ENCODE data around the gene PRTFDC1. TPM values are rescaled to one million over a fixed set of nuclear protein-coding genes. Genes with fewer than 3 reads are reported as not detected.
"Not testable (repeated sequence)": the region's sequence is repeated elsewhere in the genome, so short reads cannot be mapped to it uniquely, and the experiment has no call there.

The PRTFDC1 gene
- total RNA-seq, 4 donors from 2014 or later: 3.4 to 20.6 (median 13.9) TPM

GRCh38 chr10:24920907-24921881, 31.2 kb downstream of the PRTFDC1 start:
- H3K4me3 ChIP-seq: no peak overlapping the region
- no peaks in the 10 kb centered on the region for H3K27me3 ChIP-seq
- no peak overlapping the region for H3K27ac ChIP-seq
- no peaks in the 10 kb centered on the region for H3K4me1 ChIP-seq
- TF ChIP-seq, protein P1, sequence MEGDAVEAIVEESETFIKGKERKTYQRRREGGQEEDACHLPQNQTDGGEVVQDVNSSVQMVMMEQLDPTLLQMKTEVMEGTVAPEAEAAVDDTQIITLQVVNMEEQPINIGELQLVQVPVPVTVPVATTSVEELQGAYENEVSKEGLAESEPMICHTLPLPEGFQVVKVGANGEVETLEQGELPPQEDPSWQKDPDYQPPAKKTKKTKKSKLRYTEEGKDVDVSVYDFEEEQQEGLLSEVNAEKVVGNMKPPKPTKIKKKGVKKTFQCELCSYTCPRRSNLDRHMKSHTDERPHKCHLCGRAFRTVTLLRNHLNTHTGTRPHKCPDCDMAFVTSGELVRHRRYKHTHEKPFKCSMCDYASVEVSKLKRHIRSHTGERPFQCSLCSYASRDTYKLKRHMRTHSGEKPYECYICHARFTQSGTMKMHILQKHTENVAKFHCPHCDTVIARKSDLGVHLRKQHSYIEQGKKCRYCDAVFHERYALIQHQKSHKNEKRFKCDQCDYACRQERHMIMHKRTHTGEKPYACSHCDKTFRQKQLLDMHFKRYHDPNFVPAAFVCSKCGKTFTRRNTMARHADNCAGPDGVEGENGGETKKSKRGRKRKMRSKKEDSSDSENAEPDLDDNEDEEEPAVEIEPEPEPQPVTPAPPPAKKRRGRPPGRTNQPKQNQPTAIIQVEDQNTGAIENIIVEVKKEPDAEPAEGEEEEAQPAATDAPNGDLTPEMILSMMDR (IDR thresholded peaks at IDR 0.05): no peak
- no peak for TF ChIP-seq POLR2A (IDR thresholded peaks at IDR 0.05)
- no peaks in the 10 kb centered on the region for H3K9me3 ChIP-seq
- DNase-seq: peak in 1 of 3 donors; percentile 62
- no peaks in the 10 kb centered on the region for H3K36me3 ChIP-seq

DNA sequence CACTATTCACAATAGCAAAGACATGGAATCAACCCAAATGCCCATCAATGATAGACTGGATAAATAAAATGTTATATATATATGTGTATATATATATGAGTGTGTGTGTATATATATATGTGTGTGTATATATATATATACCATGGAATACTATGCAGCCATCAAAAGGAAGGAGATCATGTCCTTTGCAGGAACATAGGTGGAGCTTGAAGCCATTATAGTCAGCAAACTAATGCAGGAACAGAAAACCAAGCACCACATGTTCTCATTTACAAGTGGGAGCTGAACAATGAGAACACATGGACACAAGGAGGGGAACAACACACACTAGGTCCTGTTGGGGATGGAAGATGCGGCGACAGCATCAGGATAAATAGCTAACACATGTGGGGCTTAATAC, 32.2 kb downstream of the PRTFDC1 start:
- not testable (repeated sequence) for H3K4me1 ChIP-seq

DNA sequence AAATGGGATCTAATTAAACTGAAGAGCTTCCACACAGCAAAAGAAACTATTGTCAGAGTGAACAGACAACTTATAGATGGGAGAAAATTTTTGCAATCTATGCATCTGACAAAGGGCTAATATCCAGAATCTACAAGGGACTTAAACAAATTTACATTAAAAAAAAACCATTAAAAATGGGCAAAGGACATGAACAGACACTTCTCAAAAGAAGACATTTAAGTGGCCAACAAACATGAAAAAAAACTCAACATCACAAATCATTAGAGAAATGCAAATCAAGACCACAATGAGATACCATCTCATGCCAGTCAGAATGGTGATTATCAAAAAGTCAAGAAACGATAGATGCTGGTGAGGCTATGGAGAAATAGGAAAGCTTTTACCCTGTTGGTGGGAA, 32.8 kb downstream of the PRTFDC1 start:
- not testable (repeated sequence) for H3K4me3 ChIP-seq, H3K4me1 ChIP-seq, H3K36me3 ChIP-seq, H3K27me3 ChIP-seq, DNase-seq, H3K27ac ChIP-seq, H3K9me3 ChIP-seq

More for the DNA sequence above, 32.2 kb downstream of the PRTFDC1 start:
- not testable (repeated sequence) for H3K4me3 ChIP-seq, H3K9me3 ChIP-seq, H3K36me3 ChIP-seq, DNase-seq, H3K27ac ChIP-seq, H3K27me3 ChIP-seq

- DNase-seq: no peak
- no peak overlapping the region for H3K27ac ChIP-seq
- H3K4me3 ChIP-seq: no peak overlapping the region
- no peaks in the 10 kb centered on the region for H3K27me3 ChIP-seq
- no peaks in the 10 kb centered on the region for H3K36me3 ChIP-seq
- H3K4me1 ChIP-seq: no peaks in the 10 kb centered on the region
- TF ChIP-seq, protein P1 (IDR thresholded peaks at IDR 0.05): no peak
- no peak for TF ChIP-seq POLR2A (IDR thresholded peaks at IDR 0.05)
- H3K9me3 ChIP-seq: no peaks in the 10 kb centered on the region
Measured at GRCh38 chr10:24917979-24918378, 34.4 kb downstream of the PRTFDC1 start.

- no peaks in the 10 kb centered on the region for H3K9me3 ChIP-seq
- TF ChIP-seq, protein P1 (IDR thresholded peaks at IDR 0.05): no peak
- no peak for TF ChIP-seq POLR2A (IDR thresholded peaks at IDR 0.05)
- DNase-seq: no peak
Measured at GRCh38 chr10:24917493-24917892, 34.9 kb downstream of the PRTFDC1 start.

DNA sequence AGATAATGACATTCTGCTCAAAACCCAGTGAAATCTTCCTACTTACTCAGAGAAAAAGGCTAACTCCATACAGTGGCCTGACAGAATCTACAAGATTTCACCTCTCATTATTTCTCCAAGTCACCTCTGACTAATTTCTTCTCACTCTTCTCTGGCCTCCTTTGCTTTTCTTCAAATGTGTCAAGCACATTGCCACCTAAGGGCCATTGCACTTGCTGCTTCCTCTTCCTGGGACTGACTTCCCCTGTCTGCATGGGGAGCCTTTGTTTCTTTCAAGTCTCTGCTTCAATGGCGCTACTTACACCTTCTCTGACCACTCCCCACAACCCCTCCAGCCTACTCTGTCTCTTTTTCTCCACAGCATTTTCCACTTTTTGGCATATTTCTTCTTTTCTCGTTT, 36.0 kb downstream of the PRTFDC1 start:
- TF ChIP-seq POLR2A (IDR thresholded peaks at IDR 0.05): no peak
- TF ChIP-seq, protein P1 (IDR thresholded peaks at IDR 0.05): no peak
- Histone ChIP-seq H3K27ac (peak overlapping the region in 1 of 4 donors; percentile 32), H3K4me3 (no peak overlapping the region), H3K4me1 (no peaks in the 10 kb centered on the region), H3K27me3 (no peaks in the 10 kb centered on the region), H3K9me3 (no peaks in the 10 kb centered on the region), H3K36me3 (no peaks in the 10 kb centered on the region)
- DNase-seq: no peak

More at GRCh38 chr10:24917493-24917892, 34.9 kb downstream of the PRTFDC1 start:
- no peak overlapping the region for H3K4me3 ChIP-seq
- no peaks in the 10 kb centered on the region for H3K27me3 ChIP-seq
- no peak overlapping the region for H3K27ac ChIP-seq
- H3K4me1 ChIP-seq: no peaks in the 10 kb centered on the region
- no peaks in the 10 kb centered on the region for H3K36me3 ChIP-seq
